ENCODE data around the gene MTUS2. TPM values are rescaled to one million over a fixed set of nuclear protein-coding genes. Genes with fewer than 3 reads are reported as not detected.

MTUS2 gene
- total and polyA plus RNA-seq, 9 of the 15 experiments (the other 6 are each of a cell fraction or from before 2014, with no cell fraction given): 0.01 to 0.28 (median 0.06) TPM; not detected in 1

DNA sequence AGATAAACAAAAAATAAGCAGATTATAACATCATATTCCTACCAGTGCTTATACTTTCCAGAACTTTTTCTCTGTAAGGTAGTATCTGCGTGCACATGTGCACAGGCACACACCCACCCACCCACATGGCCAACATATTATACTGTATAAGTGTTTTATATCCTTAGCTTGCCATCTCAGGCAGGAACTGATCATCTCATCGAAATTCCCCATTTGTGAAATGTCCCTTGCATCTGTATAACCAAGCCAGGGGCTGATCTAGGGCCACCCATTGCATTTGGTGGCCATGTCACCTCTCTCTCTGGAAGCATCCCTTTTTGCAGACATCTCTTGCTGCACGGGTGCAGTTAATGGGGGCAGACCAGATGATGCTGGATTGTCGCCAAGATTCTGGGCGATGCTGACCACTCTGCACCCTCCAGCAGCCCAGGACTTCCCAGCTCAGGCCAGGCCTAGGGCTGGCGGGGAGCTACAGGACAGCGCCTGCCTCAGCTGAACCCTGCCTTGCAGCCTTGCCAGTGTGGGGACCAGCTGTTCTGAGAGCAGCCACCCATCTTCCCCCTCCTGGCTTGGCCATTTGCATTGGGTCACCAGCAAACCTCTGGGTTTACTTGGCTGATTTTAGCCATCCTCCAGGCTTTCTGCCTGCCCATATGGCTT is 679.5 kb downstream of the MTUS2 start (continued):
- no peak for TF ChIP-seq ZNF175 (CRISPR knock-in tag; IDR thresholded peaks at IDR 0.05; ENCODE audit: low read depth)
- TF ChIP-seq PRMT5 (CRISPR knock-in tag; IDR thresholded peaks at IDR 0.05): no peak
- TF ChIP-seq, protein P1, sequence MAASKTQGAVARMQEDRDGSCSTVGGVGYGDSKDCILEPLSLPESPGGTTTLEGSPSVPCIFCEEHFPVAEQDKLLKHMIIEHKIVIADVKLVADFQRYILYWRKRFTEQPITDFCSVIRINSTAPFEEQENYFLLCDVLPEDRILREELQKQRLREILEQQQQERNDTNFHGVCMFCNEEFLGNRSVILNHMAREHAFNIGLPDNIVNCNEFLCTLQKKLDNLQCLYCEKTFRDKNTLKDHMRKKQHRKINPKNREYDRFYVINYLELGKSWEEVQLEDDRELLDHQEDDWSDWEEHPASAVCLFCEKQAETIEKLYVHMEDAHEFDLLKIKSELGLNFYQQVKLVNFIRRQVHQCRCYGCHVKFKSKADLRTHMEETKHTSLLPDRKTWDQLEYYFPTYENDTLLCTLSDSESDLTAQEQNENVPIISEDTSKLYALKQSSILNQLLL (CRISPR knock-in tag; IDR thresholded peaks at IDR 0.05; ENCODE audit: borderline replicate concordance): no peak
- no peak for TF ChIP-seq TAF1 (IDR thresholded peaks at IDR 0.05; ENCODE audit: control insufficient read depth, extremely low read depth, insufficient read depth, low read length, severe bottlenecking)
- TF ChIP-seq, protein P2, sequence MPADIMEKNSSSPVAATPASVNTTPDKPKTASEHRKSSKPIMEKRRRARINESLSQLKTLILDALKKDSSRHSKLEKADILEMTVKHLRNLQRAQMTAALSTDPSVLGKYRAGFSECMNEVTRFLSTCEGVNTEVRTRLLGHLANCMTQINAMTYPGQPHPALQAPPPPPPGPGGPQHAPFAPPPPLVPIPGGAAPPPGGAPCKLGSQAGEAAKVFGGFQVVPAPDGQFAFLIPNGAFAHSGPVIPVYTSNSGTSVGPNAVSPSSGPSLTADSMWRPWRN (IDR thresholded peaks at IDR 0.05; ENCODE audit: low read depth): no peak
- TF ChIP-seq, protein P3, sequence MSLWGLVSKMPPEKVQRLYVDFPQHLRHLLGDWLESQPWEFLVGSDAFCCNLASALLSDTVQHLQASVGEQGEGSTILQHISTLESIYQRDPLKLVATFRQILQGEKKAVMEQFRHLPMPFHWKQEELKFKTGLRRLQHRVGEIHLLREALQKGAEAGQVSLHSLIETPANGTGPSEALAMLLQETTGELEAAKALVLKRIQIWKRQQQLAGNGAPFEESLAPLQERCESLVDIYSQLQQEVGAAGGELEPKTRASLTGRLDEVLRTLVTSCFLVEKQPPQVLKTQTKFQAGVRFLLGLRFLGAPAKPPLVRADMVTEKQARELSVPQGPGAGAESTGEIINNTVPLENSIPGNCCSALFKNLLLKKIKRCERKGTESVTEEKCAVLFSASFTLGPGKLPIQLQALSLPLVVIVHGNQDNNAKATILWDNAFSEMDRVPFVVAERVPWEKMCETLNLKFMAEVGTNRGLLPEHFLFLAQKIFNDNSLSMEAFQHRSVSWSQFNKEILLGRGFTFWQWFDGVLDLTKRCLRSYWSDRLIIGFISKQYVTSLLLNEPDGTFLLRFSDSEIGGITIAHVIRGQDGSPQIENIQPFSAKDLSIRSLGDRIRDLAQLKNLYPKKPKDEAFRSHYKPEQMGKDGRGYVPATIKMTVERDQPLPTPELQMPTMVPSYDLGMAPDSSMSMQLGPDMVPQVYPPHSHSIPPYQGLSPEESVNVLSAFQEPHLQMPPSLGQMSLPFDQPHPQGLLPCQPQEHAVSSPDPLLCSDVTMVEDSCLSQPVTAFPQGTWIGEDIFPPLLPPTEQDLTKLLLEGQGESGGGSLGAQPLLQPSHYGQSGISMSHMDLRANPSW (CRISPR knock-in tag; IDR thresholded peaks at IDR 0.05): no peak
- no peak for TF ChIP-seq CXXC5 (CRISPR knock-in tag; IDR thresholded peaks at IDR 0.05)
- TF ChIP-seq NCOA1 (IDR thresholded peaks at IDR 0.05; ENCODE audit: low read depth): no peak
- no peak for TF ChIP-seq POLR2H (tag; IDR thresholded peaks at IDR 0.05; ENCODE audit: low read depth)
- no peak for TF ChIP-seq HDAC1 (IDR thresholded peaks at IDR 0.05)

Data from K562 (cell line).